GM12864 (cell line): Measurements from ENCODE around the gene CBFA2T3.

Source experiments
- DNase-seq: peaks from one replicate; pipeline ENCODE4 v3.0.0-alpha.2; 2011; ENCODE audit warnings: low read depth
- H3K4me3 ChIP-seq: 2 replicates; pipeline ENCODE4 v1.5.1; 2011; ENCODE audit warnings: mild to moderate bottlenecking, low read depth, low read length, control low read depth
- TF ChIP-seq, protein P1 (sequence below): IDR thresholded peaks from 2 replicates; pipeline ENCODE4 v1.5.1; 2011; ENCODE audit warnings: low read depth, mild to moderate bottlenecking, moderate library complexity, low read length, control low read depth, inconsistent platforms; ENCODE audit errors: missing control alignments

CBFA2T3 gene

DNA sequence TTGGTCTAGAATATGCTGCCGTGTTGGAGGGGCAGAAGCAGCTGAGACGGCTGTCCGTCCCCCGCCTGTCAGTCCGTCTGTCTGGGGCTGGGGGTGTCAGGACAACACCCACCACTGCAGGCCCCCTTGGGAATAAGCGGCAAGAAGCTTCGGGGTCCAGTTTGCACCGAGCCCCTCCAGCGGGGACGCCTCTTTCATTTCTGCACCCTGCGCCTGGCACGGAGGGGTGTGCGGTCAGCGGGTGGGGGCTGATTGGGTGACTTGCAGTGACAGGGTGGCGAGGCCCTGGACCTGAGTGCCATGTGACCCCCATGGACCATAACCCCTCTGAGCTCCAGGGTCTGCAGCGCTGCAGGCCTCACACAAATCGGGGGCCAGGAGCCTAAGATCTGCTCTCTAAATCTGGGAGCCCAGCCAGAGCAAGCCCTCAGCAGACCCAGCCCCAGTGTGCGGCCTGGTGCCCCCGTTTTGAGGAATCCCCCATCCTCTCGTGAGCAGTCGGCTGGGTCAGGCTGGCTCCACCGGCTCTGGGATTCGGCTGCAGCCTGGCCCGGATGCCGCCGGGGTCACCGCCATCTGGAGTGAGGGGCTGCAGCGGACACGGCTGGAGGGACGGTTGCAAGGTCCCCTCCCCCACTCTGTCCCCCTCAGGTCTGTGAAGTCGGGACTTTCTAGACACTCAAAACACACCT is 8.3 kb downstream of the CBFA2T3 start:
- H3K4me3 ChIP-seq, result peak overlapping the region; percentile 27
- no peak for DNase-seq
- TF ChIP-seq, protein P1, sequence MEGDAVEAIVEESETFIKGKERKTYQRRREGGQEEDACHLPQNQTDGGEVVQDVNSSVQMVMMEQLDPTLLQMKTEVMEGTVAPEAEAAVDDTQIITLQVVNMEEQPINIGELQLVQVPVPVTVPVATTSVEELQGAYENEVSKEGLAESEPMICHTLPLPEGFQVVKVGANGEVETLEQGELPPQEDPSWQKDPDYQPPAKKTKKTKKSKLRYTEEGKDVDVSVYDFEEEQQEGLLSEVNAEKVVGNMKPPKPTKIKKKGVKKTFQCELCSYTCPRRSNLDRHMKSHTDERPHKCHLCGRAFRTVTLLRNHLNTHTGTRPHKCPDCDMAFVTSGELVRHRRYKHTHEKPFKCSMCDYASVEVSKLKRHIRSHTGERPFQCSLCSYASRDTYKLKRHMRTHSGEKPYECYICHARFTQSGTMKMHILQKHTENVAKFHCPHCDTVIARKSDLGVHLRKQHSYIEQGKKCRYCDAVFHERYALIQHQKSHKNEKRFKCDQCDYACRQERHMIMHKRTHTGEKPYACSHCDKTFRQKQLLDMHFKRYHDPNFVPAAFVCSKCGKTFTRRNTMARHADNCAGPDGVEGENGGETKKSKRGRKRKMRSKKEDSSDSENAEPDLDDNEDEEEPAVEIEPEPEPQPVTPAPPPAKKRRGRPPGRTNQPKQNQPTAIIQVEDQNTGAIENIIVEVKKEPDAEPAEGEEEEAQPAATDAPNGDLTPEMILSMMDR, result no peak

DNA sequence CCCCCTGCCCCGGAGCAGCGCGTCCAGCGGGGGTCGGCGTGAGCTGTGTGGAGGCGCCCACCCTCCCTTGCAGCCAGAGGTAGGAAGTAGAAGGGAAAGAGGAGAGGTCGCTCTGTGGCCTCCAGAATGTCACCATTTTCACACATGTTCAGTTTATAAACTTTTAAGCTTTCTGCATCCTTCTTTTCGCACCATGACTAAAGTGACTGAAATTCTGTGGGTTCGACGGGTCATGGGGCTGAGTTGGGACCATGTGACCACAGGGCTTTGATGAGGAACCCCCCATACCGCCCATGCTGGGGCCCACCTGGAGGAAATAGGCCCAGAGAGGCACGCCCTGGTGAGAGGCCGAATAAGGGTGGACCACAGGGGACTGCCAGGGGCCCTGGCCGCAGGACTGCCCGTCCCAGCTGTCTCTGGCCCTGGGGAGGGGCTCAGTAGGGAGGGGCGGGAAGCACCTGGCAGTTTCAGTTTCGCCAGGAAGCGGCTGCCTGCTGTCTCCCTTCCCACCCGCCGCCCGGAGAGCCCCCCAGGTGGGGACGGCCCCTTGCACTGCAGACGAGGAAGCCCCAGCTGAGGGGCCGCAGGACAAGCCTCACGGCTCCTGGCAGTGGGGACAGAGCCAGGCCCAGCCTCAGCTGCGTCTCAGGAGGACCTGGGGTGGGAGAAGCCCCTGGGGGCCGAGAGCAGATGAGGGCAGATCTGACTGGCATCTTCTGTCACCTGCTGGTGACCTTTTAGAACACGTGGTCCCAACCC is 9.0 kb downstream of the CBFA2T3 start:
- H3K4me3 ChIP-seq, result peak overlapping the region; percentile 27
- TF ChIP-seq, protein P1, result no peak
- DNase-seq, result peak; percentile 63

DNA sequence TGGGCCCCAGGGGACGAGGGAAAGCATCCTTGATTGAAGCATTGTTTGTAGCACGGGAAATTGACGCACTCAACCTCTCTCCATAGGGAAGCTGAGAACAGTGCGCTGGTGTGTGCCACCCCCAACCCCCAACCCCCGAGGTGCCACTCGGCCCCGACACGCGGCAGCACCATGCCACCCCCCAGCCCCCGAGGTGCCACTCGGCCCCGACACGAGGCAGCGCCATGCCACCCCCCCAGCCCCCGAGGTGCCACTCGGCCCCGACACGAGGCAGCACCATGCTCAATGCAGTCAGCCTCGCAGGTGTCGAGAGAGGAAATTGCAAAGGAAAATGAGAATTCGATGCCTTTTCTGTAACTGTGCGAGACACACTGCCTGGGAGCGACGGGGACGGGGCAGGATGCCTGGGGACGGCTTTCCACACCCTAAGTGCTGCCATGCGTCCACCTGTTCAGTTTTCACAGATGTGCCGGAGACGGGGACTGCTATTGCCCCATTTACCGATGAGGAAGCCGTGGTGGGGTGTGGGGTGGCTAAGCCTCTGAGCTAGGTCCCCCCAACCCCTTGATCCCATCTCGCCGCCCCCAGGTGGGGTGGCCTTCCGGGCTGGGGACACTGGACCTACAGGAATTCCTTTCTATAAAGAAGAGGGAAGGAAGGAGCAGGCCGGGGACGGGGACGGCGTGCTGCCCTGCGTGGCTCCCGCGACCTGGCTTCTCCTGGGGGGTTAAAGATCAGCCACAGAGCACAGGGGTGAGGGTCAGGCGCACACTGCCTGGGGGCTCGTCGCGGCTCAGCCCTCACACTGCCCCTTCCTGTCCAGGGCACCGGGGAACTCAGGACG is 9.8 kb downstream of the CBFA2T3 start:
- H3K4me3 ChIP-seq, result no peak overlapping the region
- no peak for DNase-seq
- TF ChIP-seq, protein P1, result no peak

DNA sequence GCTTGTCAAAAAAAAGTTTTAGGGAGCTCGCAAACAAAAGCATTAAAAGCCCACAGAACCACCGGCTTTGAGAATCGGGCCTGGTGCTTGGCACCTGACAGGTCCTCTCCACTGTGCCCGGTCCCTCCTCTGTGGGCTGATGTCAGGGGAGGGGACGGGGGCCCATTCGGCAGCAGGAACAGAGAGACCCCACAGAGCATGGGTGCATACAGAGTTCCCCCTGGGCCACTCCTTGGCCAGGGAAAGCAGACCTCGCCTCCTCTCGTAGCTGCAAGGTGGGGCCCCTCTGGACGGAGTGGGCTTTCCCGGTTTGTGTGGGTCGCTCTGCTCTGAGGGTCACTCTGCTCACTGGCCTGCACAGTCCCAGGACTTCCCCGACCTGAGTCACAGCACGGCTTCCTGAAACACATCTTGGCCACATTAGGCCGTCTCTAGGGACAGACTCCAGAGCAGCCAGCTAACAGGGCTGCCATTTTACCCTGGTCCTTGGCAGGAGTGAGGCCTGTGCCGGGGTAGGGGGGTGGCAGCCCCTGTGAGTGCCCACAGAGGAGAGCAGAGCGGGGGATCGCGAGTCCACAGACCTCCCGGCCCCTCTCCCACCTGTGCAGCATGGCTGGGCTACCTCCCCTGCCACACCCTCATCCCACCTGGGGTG is 11.1 kb downstream of the CBFA2T3 start:
- H3K4me3 ChIP-seq, result no peak overlapping the region
- TF ChIP-seq, protein P1, result no peak
- DNase-seq, result no peak

DNA sequence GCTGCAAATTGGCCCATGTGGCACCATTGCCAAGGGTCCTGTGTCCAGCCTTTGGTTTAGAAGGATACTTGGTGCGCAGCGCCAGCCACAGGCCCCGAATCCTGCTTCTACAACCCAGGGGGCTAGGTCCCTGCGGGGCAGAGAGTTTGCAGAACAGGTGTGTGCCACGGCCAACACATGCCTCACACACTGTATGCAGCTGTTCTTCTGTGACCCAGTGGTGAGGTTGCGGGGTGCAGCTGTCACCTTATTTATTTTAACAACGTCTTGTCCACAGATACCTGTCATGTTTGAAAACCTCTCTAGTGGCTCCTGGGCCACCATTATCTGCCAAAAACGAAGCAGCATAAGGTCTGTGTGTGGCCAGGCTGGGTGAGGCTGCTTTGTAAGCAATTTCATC is 11.6 kb downstream of the CBFA2T3 start:
- TF ChIP-seq, protein P1, result no peak
- no peak for DNase-seq
- H3K4me3 ChIP-seq, result no peak overlapping the region

DNA sequence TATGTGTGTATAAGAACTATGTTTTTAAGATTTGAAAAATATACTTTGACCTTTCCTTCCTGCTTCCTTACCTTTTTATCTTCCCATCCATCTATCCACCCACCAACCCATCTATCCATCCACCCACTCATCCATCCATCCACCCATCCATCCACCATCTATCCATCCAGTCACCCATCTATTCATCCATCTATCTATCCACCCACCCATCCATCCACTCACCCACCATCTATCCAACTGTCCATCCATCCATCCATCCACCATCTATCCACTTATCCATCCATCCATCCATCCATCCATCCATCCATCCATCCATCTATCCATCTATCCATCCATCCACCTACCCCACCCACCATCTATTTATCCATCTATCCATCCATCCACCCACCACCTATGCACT is 12.4 kb downstream of the CBFA2T3 start:
- H3K4me3 ChIP-seq, result no peak overlapping the region
- TF ChIP-seq, protein P1, result no peak
- no peak for DNase-seq
